Adrenal gland (tissue), 5 donors: Measurements from ENCODE around the gene YY1.
"Not testable (repeated sequence)": the region's sequence is repeated elsewhere in the genome, so short reads cannot be mapped to it uniquely, and the experiment has no call there.

Source experiments
- CTCF ChIP-seq, 6 experiments: fragments of 450-650 bp in 4 of 6; fragments of 200-600 bp in 2 of 6; sonication (generic) in 1 of 6; IDR thresholded peaks; 1 replicate in 5 of 6; 2 replicates in 1 of 6; pipeline versions ENCODE4 v1.5.1 to v1.8.0; 2016 to 2021; ENCODE audit warnings: antibody characterized with exemption in 6 of 6, mild to moderate bottlenecking in 2 of 6, moderate library complexity in 1 of 6
- POLR2A ChIP-seq, 2 donors: fragments of 450-650 bp; IDR thresholded peaks; one replicate each; pipeline ENCODE4 v1.6.1; 2017; ENCODE audit warnings: antibody characterized with exemption in 2 of 2, mild to moderate bottlenecking in 2 of 2, moderate library complexity in 1 of 2
- donor health status: DM: no; HTN: no; CAD: no.

- TF ChIP-seq CTCF, POLR2A (IDR thresholded peaks at IDR 0.05): not testable (repeated sequence)
Measured at GRCh38 chr14:100296729-100297128, 57.8 kb downstream of the YY1 start.
